AG04449 (cell line): ENCODE results near the gene SPECC1.

Experiments used
- CTCF ChIA-PET: fragments of 350-600 bp; formaldehyde crosslinking; extraction: SDS; loops from one replicate; lab custom pipeline; 2021; ENCODE audit warnings: antibody characterized with exemption; lab: Yijun Ruan, JAX
- POLR2A ChIA-PET: fragments of 400-600, 350-600 bp; formaldehyde crosslinking; extraction: SDS; loops from one replicate; lab custom pipeline; 2020; ENCODE audit warnings: antibody characterized with exemption, inconsistent platforms; lab: Yijun Ruan, JAX
- DNase-seq: peaks from one replicate; pipeline ENCODE4 v3.0.0-alpha.2; 2010; ENCODE audit warnings: low read depth, low spot score
- H3K4me3 ChIP-seq: 2 replicates; pipeline ENCODE4 v1.5.1; 2011; ENCODE audit warnings: low read depth, mild to moderate bottlenecking, control low read depth, low read length
- TF ChIP-seq, protein P1 (sequence below): IDR thresholded peaks from one replicate; pipeline ENCODE4 v1.5.1; 2011; ENCODE audit warnings: mild to moderate bottlenecking, moderate library complexity, low read length, control low read depth, inconsistent platforms; ENCODE audit not compliant: insufficient read depth; ENCODE audit errors: missing control alignments

The SPECC1 gene

GRCh38 chr17:20089756-20090547 lies 80.8 kb downstream of the SPECC1 start:
- DNase-seq = no peak
- TF ChIP-seq, protein P1, sequence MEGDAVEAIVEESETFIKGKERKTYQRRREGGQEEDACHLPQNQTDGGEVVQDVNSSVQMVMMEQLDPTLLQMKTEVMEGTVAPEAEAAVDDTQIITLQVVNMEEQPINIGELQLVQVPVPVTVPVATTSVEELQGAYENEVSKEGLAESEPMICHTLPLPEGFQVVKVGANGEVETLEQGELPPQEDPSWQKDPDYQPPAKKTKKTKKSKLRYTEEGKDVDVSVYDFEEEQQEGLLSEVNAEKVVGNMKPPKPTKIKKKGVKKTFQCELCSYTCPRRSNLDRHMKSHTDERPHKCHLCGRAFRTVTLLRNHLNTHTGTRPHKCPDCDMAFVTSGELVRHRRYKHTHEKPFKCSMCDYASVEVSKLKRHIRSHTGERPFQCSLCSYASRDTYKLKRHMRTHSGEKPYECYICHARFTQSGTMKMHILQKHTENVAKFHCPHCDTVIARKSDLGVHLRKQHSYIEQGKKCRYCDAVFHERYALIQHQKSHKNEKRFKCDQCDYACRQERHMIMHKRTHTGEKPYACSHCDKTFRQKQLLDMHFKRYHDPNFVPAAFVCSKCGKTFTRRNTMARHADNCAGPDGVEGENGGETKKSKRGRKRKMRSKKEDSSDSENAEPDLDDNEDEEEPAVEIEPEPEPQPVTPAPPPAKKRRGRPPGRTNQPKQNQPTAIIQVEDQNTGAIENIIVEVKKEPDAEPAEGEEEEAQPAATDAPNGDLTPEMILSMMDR = no peak
- CTCF ChIA-PET = interaction anchor here (2.2 kb wide), 1 partner anchor 81 kb away, joined by 5 read pairs; no protein-coding TSS in a partner anchor
- POLR2A ChIA-PET = no interaction called here
- H3K4me3 ChIP-seq = no peak overlapping the region

DNA sequence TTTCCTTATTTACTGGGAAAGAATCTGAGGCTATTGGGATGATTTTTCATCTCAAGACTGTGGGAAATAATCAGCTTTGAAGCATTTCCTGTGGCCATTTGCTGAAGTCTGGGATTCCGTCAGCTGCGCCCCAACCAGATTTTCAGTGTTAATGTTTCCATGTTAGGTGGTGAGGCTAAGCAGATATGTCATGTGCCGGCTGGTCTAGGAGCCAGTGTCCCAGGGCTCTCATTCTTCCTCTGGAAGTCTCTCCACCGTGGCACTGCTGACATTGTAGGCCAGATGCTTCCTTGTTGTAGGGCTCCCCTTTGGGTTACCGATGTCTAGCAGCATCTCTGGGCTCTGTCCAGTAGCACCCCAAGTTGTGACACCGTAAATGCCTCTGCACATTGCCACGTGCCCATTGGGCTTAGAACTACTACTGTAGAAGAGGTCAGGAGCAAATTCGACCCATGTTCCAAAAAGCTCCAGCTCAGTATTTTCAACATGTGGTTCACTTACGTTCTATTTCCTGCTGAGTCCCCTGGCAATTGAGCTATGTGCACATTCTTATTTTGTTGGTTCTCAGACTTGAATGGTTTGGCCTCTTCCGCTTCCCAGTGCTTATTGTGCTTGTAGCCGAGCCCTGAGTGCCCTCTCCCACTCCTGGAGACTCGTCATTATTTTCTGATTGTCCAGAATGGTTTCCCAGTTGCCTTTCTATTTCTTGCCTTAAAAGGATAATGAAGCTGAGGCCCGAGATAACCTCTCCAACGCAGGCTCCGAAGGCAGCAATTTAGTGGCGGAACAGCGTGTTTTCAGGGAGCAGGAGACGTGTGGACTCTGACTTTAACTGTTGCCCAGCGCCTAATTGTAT lies 82.2 kb downstream of the SPECC1 start:
- ChIA-PET POLR2A (no interaction called here), CTCF (no interaction called here)
- TF ChIP-seq, protein P1 = no peak
- no peak for DNase-seq
- H3K4me3 ChIP-seq = no peak overlapping the region

DNA sequence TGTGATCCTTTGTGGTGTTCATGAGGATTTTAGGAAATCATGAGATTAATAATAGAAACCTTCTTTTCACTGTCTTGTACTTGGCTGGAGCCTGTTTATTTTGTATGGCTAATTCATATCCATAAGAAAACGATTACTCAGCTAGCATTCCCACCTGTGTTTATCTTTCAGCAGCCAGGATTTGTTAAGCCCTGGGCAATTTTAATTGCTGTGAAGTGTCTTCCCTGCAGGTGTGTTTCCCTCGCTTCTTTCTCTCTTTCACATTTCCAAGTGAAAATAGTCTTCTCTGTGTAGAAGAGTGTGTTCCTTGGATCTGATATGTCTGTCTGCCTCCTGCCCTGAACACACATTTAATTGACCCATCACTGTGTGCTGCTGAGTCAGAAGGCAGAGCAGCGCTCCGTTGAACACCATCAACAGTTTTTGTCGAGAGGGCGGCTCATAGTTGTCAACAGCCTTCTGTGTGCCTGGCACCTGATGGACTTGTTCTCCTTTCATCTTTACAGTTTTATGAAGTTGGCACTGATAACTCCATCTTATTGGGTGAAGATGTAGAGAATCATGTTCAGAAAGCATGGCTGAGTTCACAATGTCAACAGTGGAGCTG lies 83.2 kb downstream of the SPECC1 start:
- TF ChIP-seq, protein P1 = no peak
- CTCF ChIA-PET = interaction anchor here (0.8 to 1.6 kb wide), 2 partner anchors 50 to 83 kb away, joined by 3 read pairs; partner anchors contain the start of gene SPECC1
- DNase-seq = no peak
- no peak overlapping the region for H3K4me3 ChIP-seq
- POLR2A ChIA-PET = no interaction called here

- CTCF ChIA-PET = interaction anchor here (0.6 to 1.6 kb wide), 3 partner anchors 50 to 98 kb away, joined by 3 read pairs; partner anchors contain the start of gene SPECC1
- H3K4me3 ChIP-seq = no peak overlapping the region
- DNase-seq = no peak
- POLR2A ChIA-PET = no interaction called here
- TF ChIP-seq, protein P1 = no peak
These were observed 83.9 kb downstream of the SPECC1 start for GRCh38 chr17:20092973-20093626.

DNA sequence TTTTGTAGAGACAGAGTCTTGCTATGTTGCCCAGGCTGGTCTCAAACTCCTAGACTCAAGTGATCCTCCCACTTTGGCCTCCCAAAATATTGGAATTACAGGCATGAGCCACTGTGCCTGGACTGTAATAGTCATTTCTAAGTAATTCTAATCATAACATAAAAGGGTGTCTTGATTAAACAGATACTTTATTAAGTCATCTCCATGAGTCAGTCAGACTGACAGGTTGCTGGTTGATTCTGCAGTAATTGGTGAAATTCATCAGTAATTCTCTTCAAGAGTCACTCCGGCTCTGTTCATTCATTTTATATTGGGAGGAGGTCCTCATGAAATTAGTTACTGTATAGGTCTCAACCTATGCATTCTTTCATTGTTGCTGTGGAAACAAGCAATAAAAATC lies 85.6 kb downstream of the SPECC1 start:
- CTCF ChIA-PET = interaction anchor here (1.7 kb wide), 1 partner anchor 102 kb away, joined by 8 read pairs; no protein-coding TSS in a partner anchor
- DNase-seq = no peak
- POLR2A ChIA-PET = no interaction called here
- TF ChIP-seq, protein P1 = no peak
- H3K4me3 ChIP-seq = no peak overlapping the region
